NCI-H2081 (cell line): ENCODE measurements around the gene MVB12B.

Experiments
- DNase-seq, 2 experiments: peaks; one replicate each; lab custom pipeline; 2025; lab: John Stamatoyannopoulos, UW

The MVB12B gene

DNA sequence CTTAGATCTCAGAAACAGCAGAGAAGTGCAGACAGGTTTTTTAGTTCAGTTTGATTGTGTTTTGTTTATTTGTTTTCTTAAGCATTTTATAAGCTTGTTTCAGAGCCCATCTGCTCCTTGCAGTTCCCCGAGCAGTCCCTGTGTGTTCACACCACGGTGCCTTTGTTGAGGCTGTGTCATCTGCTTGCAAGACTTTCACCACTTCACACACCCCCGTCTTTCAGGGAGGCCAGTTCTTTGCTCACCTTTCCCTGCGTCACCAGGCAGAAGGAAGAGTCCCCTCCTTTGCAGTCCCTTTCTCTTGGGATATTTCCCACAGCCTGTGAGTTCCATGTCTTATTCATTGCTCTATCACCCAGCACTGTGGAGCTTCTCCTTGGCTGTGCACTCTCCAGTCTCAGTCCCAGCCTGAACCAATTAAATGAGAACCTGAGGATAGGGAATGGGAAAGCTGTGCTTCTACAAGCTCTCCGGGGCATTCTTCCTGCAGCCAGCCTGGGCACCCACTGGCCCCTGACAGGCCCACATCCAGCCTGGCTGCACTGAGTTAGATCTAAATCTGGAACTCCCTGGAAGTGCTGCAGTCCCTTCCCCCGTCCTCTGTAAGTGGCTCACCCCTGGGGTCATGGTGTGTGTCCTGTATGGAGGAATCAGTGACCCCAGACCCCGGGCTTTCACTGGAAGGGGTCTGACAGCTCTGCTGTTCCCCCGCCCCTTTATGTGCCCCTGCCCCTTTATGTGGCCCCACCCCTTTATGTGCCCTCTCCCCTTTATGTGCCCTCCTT is 5.5 kb downstream of the MVB12B start:
- no peak for DNase-seq

DNA sequence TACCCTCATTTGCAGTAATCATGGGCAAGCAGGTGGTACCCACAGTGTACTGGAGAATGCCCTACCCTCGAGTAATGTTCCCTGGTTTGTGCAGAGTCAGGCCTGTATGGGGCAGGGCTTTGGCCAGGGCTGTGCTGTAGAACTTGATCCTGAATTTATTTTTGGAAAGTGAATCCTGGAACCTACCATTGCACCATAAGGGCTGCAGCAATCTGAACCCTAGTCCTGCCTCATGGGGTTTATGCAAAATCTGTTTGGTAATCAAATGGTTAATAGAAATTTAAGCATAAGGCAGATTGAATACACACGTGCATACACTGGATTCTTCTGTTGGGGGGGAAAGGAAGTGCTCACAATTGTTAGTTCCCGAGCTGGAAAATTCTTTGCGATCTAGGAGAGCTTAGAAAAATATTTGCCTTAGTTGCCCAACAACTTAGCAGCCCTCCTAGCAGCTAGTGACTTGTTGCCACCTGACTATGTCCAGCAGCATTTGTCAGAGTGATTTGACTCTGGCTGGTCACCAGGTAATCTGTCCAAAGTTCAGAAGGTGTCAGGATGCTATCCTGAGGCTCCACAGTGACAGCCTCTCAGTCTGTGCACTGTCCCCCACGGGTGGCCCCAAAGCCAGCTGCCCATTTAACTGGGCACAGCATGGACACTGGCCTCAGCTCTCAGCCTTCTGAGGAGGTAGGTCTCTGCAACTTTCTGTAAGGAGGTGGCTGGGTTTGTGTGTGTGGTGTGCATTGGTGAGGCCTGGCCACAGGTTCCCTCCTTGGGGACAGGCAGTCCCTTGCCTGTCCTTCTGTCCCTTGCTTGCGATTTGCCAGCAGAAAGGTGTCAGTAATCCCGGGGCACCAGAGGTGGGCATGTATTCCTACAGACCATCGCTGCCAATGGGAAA is 8.3 kb downstream of the MVB12B start:
- no peak for DNase-seq

DNA sequence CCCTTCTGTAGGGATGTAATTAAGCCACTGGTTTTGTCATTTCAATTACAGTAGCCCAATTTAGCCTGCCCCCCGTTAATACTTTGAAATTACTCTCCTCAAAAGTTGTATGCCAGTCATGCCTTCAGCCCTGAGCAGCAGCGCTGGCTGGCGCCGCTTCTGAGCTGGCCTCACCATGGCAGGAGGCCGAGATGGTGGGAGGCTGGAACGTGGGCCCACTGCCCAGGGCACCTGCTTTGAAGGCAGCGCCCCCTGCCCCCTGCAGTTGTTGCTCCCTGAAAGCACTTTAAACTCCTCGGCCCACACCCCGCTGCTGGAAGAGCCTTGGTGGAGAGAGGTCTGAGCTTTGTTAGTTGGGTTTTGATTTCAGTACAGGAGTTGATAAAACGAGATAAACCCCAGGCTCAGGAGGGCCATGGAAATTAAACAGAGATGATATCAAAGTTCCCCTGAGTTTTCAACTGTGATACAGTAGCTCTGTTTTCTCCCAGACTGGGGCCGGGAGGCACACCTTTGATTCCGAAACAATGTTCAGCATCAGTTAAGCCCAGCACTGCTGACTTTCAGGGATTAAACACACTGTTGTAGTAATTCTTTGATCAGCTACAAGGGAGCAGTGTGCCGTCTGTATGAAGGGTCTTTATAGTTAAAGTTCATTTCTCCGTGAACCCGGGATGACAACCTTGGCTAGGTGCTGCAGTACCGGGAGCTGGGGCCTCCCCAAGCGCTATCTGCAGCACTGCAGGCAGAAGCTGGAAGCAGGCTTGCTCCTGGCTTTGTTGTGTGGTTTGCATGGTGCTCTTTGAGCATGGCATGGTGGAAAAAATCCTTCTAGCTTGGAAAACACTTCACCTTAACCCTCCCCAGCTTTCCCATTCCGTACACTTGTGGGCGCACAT is 9.5 kb downstream of the MVB12B start:
- no peak for DNase-seq

DNA sequence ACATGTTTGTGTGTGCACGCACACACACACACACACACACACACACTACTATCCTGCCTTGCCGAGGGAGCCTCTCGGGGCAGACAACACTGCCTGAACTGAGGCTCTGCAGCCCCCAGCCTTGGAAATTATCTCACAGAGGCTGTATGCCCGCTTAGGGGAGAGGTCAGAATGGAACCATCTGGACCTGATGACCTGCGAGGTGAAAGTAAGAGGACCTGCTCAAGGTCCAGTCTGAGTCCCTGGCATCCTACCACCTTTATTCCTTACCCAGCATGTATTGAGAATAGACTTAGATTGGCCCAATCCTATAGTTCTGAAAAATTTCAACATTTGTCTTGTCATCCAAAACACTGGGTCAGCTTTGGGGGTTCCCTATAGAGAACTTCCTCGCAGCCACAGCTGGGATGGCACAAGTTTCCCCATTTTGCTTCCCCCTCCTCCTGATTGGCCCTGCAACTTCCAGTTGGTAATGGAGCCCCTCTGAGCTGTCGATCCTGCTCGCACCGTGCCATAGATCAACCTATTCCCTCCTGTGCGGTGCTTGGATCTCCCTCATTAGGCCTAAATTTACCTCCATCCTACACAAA is 10.2 kb downstream of the MVB12B start:
- no peak for DNase-seq

DNA sequence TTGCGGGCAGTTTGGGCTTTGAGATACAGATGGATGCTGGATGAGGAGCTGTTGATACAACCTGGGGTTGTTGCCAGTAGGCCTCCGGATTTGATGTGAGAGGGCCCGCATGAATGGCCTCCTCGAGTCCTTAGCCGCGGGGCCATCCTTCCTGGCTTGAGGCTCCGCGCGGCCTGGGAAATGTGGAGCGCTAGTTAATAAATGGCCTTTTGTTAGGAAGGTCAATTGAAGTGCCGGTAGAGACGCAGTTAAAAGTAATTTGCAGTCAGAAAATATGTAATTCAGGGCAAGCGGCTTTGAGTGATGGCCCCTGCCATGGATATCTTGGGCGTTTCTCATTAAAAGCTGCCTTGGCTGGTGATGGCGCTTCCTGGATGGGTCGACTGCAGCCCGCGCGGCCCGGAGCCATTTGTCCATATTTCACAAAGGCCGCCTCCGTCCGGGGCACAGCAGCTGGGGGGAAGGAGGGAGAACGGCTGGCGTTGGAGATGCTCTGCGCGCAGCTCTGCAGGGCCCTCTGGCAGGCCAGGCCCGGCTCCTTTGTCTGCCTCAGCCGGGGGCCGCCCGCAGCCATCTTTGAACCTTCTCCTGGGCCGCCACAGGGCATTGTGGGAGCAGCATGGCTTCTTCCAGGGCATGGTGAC is 11.2 kb downstream of the MVB12B start:
- no peak for DNase-seq

DNA sequence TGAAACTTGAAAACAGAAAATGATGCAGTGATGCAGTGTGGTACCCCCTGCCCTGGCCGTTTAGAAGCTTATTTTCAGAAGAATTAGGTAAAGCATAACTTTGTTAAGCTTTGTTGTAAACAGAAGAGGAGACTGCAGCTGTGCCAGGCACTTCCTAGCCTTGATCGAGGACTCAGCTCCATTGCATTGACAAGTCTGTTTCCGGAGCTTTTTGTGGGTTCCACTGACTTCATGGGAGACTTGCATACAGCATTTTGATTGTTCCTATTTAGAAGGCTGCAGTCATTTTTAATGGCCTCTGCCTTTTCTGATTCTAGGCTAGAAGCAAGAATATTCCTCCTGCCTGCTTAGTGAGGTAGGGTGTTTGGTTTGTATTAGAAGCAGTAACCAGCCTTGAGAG is 12.3 kb downstream of the MVB12B start:
- DNase-seq: no peak

DNA sequence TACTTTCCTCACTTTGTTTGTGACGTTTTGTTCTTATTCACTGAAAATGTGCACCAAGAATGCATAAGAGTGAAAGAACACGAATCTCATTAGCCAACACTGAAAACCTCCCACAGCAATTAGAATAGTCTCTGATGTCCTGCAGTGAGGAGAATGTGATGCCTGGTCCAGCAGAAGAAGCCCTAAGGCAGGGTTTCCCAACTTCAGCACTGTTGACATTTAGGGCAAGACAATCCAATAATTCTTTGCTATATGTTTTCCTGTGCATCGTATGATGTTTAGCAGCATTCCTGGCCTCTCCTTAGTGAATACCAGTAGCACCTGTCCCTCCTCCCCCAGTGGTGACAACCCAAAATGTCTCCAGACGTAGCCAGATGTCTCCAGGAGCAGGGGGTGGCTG is 14.8 kb downstream of the MVB12B start:
- no peak for DNase-seq

DNA sequence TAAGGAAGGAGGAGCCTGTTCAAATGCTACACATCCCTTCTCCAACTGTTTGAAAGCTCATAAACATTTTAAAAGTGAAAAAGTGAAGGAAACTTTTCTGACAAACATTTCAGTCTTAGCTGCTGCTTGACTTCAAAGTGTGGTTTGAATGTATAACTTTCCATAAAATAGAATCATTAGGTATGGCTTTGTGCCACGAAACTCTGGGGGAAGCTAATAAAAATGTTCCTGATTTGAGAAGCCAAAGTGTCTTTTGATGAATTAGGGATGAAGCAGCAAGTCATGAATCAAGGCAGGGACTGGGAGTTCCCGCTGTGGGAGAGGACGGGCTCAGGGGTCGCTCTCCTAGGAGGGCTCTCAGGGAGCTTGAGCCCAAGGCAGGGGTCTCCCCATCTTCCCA is 15.3 kb downstream of the MVB12B start:
- no peak for DNase-seq

DNA sequence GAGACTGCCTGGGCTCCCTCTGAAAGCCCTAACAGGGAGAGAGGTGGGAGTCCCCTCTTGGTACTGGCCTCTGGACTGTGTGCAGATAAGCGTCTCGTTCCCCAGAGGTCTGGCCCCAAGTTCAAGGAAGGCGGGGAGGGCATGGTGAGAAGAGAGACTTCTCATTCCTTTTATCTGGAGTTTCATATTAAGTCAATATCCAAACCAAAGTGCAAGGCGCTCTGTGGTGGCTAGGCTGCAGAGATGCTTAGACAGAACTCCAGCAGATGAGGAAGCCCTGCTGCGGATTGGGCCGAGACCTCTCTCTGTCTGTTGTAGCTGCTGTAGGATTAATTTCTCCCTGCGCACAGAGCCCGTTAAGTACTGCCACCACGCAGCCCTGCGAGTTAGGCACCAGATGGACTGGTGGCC is 16.0 kb downstream of the MVB12B start:
- no peak for DNase-seq

DNA sequence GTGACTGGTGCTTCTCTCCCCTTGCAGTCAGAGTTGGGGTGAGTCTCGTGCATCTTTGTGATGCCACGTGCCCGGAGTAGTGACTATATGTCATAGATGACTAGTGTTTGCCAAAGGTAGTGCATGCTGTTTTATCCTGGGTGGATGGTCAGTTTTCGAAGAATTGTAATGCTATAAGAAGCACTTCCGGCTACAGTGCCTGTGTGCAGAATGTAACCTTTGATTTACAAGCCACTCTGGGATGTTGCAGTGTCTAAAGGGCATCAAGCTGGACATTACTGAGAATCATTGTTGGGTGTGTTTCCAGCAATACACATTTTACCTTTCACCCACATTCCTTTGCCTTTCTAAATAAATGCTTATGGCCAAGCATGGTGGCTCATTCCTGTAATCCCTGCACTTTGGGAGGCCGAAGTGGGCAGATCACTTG is 16.7 kb downstream of the MVB12B start:
- no peak for DNase-seq

DNA sequence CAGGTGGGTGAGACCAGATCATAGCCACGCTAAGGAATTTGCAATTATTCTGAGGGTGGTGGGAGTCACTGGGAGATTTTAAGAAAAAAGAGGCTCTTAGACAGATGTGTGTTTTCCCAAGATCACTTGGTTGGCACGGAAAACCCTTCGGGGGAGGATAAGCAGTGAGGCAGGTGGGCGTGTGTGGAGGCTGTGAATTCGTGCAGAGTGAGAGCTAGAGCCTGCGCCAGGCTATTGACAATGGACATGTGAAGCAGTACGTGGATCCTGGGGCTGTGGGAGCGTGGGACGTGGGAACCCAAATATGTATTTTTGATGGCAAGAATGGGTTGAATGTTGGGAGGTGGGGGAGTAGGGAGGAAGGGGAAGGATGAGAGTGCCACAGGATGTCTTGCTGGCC is 19.4 kb downstream of the MVB12B start:
- DNase-seq: no peak

DNA sequence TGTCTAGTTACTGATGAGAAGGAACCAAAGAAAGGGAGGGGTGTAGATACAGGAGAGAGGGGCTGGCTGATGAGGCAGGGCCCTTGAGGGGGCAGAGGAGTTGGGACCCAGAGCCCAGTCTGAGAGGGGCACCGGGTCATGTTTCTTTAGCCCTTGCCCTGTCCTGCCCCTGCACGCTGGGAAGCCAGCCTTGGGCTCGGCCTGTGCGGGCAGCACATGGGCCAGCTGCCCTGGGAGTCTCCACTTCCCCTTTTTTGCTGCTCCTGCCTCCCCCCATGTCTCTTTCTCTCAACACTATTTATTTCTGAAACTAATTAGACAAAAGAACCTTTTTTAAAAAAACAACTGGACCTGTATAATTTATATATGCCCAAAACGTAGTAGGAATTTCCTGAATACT is 20.5 kb downstream of the MVB12B start:
- no peak for DNase-seq

DNA sequence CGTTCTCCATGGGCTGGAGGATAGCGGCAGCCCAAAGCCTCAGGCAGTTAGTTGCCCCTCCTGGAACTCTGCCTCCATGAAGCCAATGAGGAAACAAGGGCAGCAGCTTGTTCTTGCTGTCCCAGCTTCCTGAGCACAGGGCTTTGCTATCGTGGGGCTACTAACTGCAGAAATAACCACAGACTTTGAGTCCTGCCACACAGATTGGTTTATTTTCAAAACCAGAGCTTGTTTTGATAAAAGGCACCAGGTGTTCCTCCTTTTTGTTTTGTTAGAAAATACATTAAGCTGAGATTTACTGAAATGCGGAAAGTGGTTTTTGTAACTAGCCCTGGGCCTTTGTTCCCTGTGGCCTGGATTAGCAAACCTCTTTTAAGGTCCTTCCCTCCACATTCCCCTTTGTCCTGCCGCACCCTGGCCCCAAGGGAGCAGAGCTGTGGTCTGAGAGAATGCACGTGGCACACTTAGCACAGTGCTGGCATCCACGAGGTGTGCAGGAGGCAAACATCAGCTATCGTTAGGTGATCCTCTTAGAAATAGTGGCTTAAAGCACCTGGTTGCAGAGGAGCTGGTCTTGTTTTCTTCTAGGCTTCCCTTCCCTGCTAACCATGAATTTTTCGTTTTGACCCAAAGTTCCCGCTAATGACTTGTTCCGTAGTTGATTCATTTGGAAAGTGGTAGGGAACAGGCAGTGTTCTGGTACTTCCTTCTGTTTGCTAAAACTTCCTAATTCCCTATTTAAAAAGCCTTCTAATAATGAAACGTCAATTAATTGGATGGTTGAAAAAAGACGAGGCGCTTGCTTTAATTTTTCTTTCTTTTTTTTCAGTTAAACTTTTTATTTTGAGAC is 21.5 kb downstream of the MVB12B start:
- DNase-seq: peak; percentile 28 to 35

DNA sequence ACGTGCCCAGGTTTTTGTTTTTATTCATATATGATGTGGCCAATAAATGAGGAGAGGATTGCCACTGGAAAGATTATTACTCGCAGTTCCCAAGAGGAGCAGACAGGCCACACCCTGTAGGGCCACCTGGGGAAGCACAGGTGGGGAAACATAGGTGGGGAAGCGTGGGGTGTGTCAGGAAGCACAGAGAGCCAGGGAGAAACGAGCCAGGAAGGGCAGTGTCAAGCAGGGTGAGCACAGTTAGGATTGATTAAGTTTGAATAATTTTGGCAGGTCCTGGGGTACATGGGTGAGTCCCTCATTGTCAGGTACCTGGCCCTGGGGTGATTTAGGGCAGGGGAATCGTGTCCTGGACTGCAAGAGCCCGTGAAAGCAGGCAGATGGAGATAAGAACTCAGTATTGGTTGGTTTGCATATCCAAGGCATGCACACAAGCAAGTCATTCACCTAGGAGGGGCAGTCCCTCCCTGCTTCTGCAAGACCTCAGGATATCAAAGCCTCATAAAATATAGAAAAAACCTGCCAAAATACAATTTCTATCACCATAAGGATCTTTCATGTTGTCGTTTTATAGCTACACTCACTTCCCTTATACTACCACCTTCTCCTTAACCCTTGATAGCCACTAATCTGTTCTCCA is 22.4 kb downstream of the MVB12B start:
- DNase-seq: no peak

DNA sequence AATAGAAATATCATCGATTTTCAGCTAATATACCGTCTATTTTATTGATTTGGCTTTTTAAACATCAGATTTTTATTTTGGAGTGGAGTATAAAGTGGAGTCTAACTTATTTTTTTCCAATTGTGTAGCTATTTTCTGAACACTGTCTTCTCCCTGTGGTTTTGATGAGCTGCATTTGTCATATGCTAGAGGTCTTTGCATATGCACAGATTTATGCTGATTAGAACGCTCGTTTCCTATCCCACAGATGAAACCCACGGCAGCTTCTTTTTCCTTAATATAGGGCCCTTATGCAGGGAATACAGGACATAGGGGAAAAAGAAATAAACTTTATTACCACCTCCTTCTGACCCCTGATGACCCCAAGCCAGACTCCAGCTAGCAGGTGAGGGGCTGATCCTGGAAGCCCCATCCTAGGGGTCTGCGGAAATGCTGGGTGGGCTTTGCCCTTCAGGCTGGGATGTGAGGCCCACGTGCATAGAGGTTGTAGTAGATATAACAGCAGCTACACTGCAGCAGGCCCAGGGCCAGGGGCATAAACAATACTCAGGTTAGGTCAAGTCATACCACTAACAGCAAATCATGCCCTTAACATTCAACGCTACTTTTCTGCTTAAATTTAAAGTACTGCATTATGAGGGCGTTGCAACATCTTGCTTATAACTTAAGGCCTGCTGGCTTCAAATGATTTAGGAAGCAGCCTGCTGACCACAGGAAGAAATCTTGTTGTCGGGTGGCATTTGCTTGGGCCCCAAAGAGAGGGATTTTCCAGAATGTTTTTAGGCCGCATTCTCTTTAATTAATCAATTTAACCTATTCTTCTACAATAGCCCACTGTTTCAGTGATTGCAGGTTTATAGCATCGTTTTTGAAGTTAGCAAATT is 28.5 kb downstream of the MVB12B start:
- no peak for DNase-seq

DNA sequence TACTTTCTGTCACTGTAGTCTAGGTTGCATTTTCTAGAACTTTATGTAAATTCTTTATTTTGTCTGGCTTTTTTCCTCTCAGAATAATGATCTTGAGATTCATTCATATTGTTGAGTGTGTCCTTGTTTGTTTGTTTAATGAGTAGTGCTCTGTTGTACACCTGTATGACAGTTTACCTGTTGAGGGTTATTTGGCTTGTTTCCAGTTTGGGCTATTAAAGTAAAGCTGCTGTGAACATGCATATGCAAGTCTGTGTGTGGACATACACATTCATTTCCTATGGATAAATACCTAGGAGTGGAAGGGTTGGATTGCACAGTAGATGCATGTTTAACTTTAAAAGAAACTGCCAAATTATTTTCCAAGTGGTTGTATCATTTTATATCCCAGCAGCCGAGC is 30.4 kb downstream of the MVB12B start:
- DNase-seq: peak in 1 of 2 experiments; percentile 57

DNA sequence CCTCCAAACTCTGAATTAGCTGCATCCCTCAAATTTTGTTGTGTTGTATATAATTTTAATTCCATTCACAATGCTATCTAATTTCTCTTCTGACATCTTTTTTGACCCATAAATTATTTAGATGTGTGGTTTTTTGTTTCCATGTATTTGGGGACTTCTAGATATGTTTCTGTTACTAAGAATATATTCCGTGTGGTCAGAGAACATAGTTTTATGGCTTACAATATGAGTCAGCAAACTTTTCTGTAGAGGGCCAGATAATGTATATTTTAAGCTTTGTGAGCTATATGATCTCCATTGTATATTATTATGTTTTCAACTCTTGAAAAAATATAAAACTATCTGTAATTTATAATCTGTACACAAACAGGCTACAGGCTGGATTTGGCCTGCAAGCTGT is 33.4 kb downstream of the MVB12B start:
- DNase-seq: no peak

DNA sequence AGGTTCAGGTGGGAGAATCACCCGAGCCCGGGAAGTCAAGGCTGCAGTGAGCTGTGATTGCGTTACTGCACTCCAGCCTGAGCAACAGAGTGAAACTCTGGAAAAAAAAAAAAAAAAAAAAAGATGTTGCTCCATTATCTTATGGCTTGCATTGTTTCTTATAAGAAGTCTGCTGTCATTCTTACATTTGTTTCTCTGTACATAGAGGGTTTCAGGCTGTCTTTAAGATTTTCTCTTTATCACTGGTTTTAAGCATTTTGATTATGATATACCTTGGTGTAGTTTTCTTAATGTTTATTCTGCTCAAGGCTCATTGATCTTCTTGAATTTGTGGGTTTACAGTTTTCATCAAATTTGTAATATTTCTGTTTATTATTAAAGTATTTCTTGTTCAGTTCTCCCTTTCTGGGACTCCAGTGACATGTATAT is 35.2 kb downstream of the MVB12B start:
- no peak for DNase-seq

DNA sequence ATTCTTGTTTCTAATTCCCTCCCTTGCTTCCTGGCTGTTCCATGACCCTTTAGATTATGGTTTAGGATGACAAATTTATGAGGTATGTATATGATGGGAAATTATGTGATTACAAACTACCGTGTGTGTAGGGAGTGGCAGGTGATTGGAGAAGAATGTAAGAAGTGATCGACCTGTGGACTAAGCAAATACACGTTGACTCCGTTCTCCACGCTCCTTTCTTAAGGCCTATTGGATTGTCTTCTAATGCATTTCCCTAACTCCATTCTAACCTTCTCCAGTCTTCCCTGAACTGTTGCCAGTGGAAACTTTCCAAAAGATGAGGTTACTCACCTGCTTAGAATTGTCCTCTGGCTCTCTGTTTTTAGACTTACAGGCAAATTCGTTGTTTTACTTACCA is 36.6 kb downstream of the MVB12B start:
- DNase-seq: no peak
